PFSK-1 (cell line): ENCODE data around the gene G6PC1.

ENCODE experiments used
- POLR2AphosphoS5 ChIP-seq: IDR thresholded peaks from 2 replicates; pipeline ENCODE4 v1.6.1; 2012; ENCODE audit warnings: low read depth, mild to moderate bottlenecking, control low read depth, low read length, moderate library complexity
- REST ChIP-seq, 2 experiments: IDR thresholded peaks; 2 replicates each; pipeline versions ENCODE4 v1.6.1 to v1.8.0; 2011 to 2012; ENCODE audit warnings: low read depth in 2 of 2, low read length in 2 of 2, control low read depth in 1 of 2, inconsistent platforms in 1 of 2, mild to moderate bottlenecking in 1 of 2, moderate library complexity in 1 of 2; ENCODE audit not compliant: insufficient read depth in 1 of 2

GRCh38 chr17:42922294-42922693 is 21.7 kb downstream of the G6PC1 start:
- TF ChIP-seq REST (IDR thresholded peaks at IDR 0.05; ENCODE audit: insufficient read depth in 1 of 2, low read depth in 2 of 2, low read length in 2 of 2) (no peak), POLR2AphosphoS5 (no peak)
